Activated naive CD4-positive, alpha-beta T cell treated with anti-CD3 and anti-CD28 coated beads, Interleukin-2, amount 50 U/mL, for 16 hours (primary cell): ENCODE measurements around the gene HSD3B1.
"Not testable (repeated sequence)": the region's sequence is repeated elsewhere in the genome, so short reads cannot be mapped to it uniquely, and the experiment has no call there.

Experiments
- DNase-seq: peaks from one replicate; pipeline ENCODE4 v3.0.0-alpha.2; 2020

HSD3B1 gene

DNA sequence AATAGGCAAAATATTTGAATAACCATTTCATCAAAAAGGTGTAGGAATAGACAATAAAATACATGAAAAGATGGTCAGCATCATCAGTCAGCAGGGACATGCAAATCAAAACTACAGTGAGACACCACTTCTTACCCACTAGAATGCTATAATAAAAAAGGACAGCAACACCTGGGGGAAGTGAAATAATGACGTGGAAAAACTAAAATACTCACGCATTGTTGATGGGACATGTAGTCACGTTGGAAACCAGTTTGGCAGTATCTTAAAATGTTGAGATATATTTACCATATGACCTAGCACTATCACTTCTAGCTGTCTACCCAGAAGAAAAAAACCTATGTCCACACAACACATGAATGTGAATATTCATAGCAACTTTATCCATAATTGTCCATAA lies 53.4 kb downstream of the HSD3B1 start:
- DNase-seq, result not testable (repeated sequence)

DNA sequence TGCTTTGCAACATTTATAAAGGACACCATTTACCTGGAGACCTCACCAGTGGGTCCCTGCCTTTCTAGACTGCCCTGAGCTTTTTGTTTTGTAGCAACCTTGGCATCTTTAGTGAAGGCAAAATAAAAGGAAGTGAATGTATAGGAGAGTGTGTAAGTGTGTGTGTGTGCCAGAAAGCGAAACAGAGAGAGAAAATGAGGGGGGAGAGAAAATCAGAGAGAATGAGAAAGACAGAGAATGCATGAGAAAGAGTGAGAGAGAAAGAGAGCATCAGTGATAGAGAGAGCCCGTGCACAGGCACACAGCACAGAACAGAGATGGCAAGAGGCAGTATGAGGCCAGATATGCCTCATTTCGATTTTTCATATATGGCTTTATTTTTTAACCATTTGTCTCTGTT lies 57.5 kb downstream of the HSD3B1 start:
- no peak for DNase-seq
